IMR-90 (cell line): Measurements from ENCODE around the gene SYTL4.

Experiments
- BHLHE40 ChIP-seq: fragments of 150-350 bp; IDR thresholded peaks from 2 replicates; pipeline ENCODE4 v1.6.1; 2016; ENCODE audit warnings: mild to moderate bottlenecking, low read depth, low read length
- CTCF ChIP-seq: conservative IDR thresholded peaks from 2 replicates; pipeline ENCODE4 v1.5.1; 2012; ENCODE audit warnings: mild to moderate bottlenecking, low read depth, low read length, improper control_type of control experiment
- RAD21 ChIP-seq: IDR thresholded peaks from 2 replicates; pipeline ENCODE4 v1.6.1; 2012; ENCODE audit warnings: low read length, improper control_type of control experiment

- TF ChIP-seq CTCF, result no peak
- no peak for TF ChIP-seq RAD21
- no peak for TF ChIP-seq BHLHE40
These were observed 33.4 kb downstream of the SYTL4 start for GRCh38 chrX:100698551-100698950.
